ENCODE data around the gene GUCA2A. TPM values are rescaled to one million over a fixed set of nuclear protein-coding genes. Genes with fewer than 3 reads are reported as not detected.

Gene GUCA2A
- total RNA-seq, 1 experiment from 2014 or later, result not detected

GRCh38 chr1:42146626-42147320, 17.8 kb downstream of the GUCA2A start:
- Histone ChIP-seq H3K23ac (ENCODE audit: insufficient read length, low read depth, low read length) (no peak overlapping the region), H2BK12ac (ENCODE audit: insufficient read length, low read depth, low read length) (no peak overlapping the region), H3K4me1 (ENCODE audit: insufficient read depth, low read length) (no peaks in the 10 kb centered on the region), H2BK15ac (ENCODE audit: low read depth, low read length) (no peak overlapping the region), H3K14ac (ENCODE audit: insufficient read depth, low read length) (no peak overlapping the region), H3K23me2 (ENCODE audit: insufficient read length, low read depth, low read length, poor library complexity, severe bottlenecking) (no peaks in the 10 kb centered on the region), H3K4me2 (ENCODE audit: insufficient read depth, insufficient read length, low read length) (no peak overlapping the region), H2BK5ac (ENCODE audit: insufficient read length, low read length) (no peak overlapping the region), H4K5ac (ENCODE audit: insufficient read length, low read depth, low read length) (no peak overlapping the region), H2AFZ (ENCODE audit: low read length) (no peak overlapping the region), H4K8ac (replicated peaks; ENCODE audit: insufficient read length, low read depth, low read length) (no peak overlapping the region), H2BK20ac (ENCODE audit: low read depth, low read length, poor library complexity, severe bottlenecking) (no peak overlapping the region), H3T11ph (ENCODE audit: low read length) (no peak overlapping the region), H3K18ac (ENCODE audit: insufficient read length, low read depth, low read length) (no peak overlapping the region), H4K20me1 (ENCODE audit: control insufficient read depth, insufficient read depth, insufficient read length) (no peaks in the 10 kb centered on the region), H3K79me2 (ENCODE audit: insufficient read depth, low read length) (no peaks in the 10 kb centered on the region), H2AK5ac (ENCODE audit: insufficient read length, low read length) (no peak overlapping the region), H3K27ac (ENCODE audit: insufficient read length, low read depth, low read length) (no peak overlapping the region), H2BK120ac (ENCODE audit: low read depth, low read length, poor library complexity, severe bottlenecking) (no peak overlapping the region), H4K91ac (ENCODE audit: insufficient read length, low read depth, low read length) (no peak overlapping the region), H3K56ac (ENCODE audit: insufficient read length, low read depth, low read length) (no peak overlapping the region), H3K27me3 (ENCODE audit: insufficient read depth, low read length) (no peaks in the 10 kb centered on the region), H3K79me1 (ENCODE audit: insufficient read depth, low read depth, low read length, poor library complexity, severe bottlenecking) (no peaks in the 10 kb centered on the region), H3K4ac (ENCODE audit: low read depth, low read length) (no peak overlapping the region), H3K9me3 (ENCODE audit: control insufficient read depth, low read depth, low read length) (no peaks in the 10 kb centered on the region), H3K9ac (ENCODE audit: extremely low read depth, insufficient read length, low read length) (no peak overlapping the region)
- TF ChIP-seq CTCF (conservative IDR thresholded peaks at IDR 0.05), result peak; percentile 86
- no CpG with 5 or more reads among the region's 19 CpGs for WGBS (ENCODE audit: extremely low coverage, insufficient read length, low lambda C conversion rate)
- H3K27ac Mint-ChIP-seq, result no peak overlapping the region
- peak; percentile 89 for DNase-seq
- no peaks in the 10 kb centered on the region for H3K4me1 Mint-ChIP-seq
- no peaks in the 10 kb centered on the region for H3K9me3 Mint-ChIP-seq
- H3K36me3 Mint-ChIP-seq (ENCODE audit: insufficient read depth in 1 of 3, low read depth in 3 of 3), result no peaks in the 10 kb centered on the region
- H3K27me3 Mint-ChIP-seq (ENCODE audit: low read depth), result peaks cover 12% of the 10 kb centered on the region
- H3K4me3 Mint-ChIP-seq, result no peak overlapping the region

Measured in H9 (cell line).